ENCODE data around the gene FHL2. TPM values are rescaled to one million over a fixed set of nuclear protein-coding genes. Genes with fewer than 3 reads are reported as not detected.

The FHL2 gene
- total RNA-seq, 1 experiment from 2014 or later: 21.1 TPM

GRCh38 chr2:105371156-105371555, 27.7 kb downstream of the FHL2 start (continued):
- TF ChIP-seq, protein P1, sequence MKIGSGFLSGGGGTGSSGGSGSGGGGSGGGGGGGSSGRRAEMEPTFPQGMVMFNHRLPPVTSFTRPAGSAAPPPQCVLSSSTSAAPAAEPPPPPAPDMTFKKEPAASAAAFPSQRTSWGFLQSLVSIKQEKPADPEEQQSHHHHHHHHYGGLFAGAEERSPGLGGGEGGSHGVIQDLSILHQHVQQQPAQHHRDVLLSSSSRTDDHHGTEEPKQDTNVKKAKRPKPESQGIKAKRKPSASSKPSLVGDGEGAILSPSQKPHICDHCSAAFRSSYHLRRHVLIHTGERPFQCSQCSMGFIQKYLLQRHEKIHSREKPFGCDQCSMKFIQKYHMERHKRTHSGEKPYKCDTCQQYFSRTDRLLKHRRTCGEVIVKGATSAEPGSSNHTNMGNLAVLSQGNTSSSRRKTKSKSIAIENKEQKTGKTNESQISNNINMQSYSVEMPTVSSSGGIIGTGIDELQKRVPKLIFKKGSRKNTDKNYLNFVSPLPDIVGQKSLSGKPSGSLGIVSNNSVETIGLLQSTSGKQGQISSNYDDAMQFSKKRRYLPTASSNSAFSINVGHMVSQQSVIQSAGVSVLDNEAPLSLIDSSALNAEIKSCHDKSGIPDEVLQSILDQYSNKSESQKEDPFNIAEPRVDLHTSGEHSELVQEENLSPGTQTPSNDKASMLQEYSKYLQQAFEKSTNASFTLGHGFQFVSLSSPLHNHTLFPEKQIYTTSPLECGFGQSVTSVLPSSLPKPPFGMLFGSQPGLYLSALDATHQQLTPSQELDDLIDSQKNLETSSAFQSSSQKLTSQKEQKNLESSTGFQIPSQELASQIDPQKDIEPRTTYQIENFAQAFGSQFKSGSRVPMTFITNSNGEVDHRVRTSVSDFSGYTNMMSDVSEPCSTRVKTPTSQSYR (CRISPR knock-in tag; IDR thresholded peaks at IDR 0.05): no peak
- TF ChIP-seq NR2C2 (CRISPR knock-in tag; IDR thresholded peaks at IDR 0.05): no peak

- Mint-ChIP-seq H3K27me3 (ENCODE audit: low read depth) (no peaks in the 10 kb centered on the region), H3K4me1 (peaks cover 2% of the 10 kb centered on the region; the same call in 1 of the 2 replicates), H3K27ac (peak overlapping the region; percentile 71; the same call in 1 of the 2 replicates), H3K4me3 (no peak overlapping the region), H3K9me3 (no peaks in the 10 kb centered on the region), H3K36me3 (peaks cover 22% of the 10 kb centered on the region)
- DNase-seq (ENCODE audit: low spot score): peak; percentile 92
- POLR2A ChIA-PET: interaction anchor here (1.0 kb wide), 1 partner anchor 151 kb away, joined by 3 read pairs; no protein-coding TSS in a partner anchor
- CTCF ChIA-PET: interaction anchor here (0.8 to 1.3 kb wide), 2 partner anchors 149 to 151 kb away, joined by 3 to 9 read pairs; no protein-coding TSS in a partner anchor
- TF ChIP-seq, protein P2, sequence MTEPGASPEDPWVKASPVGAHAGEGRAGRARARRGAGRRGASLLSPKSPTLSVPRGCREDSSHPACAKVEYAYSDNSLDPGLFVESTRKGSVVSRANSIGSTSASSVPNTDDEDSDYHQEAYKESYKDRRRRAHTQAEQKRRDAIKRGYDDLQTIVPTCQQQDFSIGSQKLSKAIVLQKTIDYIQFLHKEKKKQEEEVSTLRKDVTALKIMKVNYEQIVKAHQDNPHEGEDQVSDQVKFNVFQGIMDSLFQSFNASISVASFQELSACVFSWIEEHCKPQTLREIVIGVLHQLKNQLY (CRISPR knock-in tag; IDR thresholded peaks at IDR 0.05): no peak
- no peak for TF ChIP-seq ZNF396 (CRISPR knock-in tag; IDR thresholded peaks at IDR 0.05; ENCODE audit: borderline replicate concordance)
- no peak for TF ChIP-seq NFE2L1 (CRISPR knock-in tag; IDR thresholded peaks at IDR 0.05)
- TF ChIP-seq SP1 (CRISPR knock-in tag; conservative IDR thresholded peaks at IDR 0.05): no peak
- TF ChIP-seq, protein P3, sequence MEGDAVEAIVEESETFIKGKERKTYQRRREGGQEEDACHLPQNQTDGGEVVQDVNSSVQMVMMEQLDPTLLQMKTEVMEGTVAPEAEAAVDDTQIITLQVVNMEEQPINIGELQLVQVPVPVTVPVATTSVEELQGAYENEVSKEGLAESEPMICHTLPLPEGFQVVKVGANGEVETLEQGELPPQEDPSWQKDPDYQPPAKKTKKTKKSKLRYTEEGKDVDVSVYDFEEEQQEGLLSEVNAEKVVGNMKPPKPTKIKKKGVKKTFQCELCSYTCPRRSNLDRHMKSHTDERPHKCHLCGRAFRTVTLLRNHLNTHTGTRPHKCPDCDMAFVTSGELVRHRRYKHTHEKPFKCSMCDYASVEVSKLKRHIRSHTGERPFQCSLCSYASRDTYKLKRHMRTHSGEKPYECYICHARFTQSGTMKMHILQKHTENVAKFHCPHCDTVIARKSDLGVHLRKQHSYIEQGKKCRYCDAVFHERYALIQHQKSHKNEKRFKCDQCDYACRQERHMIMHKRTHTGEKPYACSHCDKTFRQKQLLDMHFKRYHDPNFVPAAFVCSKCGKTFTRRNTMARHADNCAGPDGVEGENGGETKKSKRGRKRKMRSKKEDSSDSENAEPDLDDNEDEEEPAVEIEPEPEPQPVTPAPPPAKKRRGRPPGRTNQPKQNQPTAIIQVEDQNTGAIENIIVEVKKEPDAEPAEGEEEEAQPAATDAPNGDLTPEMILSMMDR (IDR thresholded peaks at IDR 0.05): peak; percentile 77
- TF ChIP-seq, protein P4, sequence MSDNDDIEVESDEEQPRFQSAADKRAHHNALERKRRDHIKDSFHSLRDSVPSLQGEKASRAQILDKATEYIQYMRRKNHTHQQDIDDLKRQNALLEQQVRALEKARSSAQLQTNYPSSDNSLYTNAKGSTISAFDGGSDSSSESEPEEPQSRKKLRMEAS (CRISPR knock-in tag; IDR thresholded peaks at IDR 0.05): peak; percentile 48; the same call in 1 of the 2 replicates
- TF ChIP-seq USF2 (CRISPR knock-in tag; IDR thresholded peaks at IDR 0.05): no peak
- TF ChIP-seq, protein P5, sequence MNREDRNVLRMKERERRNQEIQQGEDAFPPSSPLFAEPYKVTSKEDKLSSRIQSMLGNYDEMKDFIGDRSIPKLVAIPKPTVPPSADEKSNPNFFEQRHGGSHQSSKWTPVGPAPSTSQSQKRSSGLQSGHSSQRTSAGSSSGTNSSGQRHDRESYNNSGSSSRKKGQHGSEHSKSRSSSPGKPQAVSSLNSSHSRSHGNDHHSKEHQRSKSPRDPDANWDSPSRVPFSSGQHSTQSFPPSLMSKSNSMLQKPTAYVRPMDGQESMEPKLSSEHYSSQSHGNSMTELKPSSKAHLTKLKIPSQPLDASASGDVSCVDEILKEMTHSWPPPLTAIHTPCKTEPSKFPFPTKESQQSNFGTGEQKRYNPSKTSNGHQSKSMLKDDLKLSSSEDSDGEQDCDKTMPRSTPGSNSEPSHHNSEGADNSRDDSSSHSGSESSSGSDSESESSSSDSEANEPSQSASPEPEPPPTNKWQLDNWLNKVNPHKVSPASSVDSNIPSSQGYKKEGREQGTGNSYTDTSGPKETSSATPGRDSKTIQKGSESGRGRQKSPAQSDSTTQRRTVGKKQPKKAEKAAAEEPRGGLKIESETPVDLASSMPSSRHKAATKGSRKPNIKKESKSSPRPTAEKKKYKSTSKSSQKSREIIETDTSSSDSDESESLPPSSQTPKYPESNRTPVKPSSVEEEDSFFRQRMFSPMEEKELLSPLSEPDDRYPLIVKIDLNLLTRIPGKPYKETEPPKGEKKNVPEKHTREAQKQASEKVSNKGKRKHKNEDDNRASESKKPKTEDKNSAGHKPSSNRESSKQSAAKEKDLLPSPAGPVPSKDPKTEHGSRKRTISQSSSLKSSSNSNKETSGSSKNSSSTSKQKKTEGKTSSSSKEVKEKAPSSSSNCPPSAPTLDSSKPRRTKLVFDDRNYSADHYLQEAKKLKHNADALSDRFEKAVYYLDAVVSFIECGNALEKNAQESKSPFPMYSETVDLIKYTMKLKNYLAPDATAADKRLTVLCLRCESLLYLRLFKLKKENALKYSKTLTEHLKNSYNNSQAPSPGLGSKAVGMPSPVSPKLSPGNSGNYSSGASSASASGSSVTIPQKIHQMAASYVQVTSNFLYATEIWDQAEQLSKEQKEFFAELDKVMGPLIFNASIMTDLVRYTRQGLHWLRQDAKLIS (CRISPR knock-in tag; IDR thresholded peaks at IDR 0.05; ENCODE audit: borderline replicate concordance): no peak
- ATAC-seq: peak; percentile 99
Observed at GRCh38 chr2:105369777-105370690, 28.8 kb downstream of the FHL2 start.

All from WTC11 (cell line).